Measurements from ENCODE around the gene NAA11. TPM values are rescaled to one million over a fixed set of nuclear protein-coding genes. Genes with fewer than 3 reads are reported as not detected.

Gene NAA11
- total RNA-seq (2022; extraction: Qiagen RNA extraction; ENCODE audit: low read depth) = not detected in 5 replicates

GRCh38 chr4:79325864-79326328, at the start of gene NAA11:
Gene NAA11, minus strand, starts transcription at chr4:79326061. Its CDS starts 184 bp downstream, at chr4:79325877.

Other genes with a start within 250 kb of the NAA11 start
- not detected in 5 replicates for gene GK2, start 82.2 kb upstream of the NAA11 start, total RNA-seq (2022; extraction: Qiagen RNA extraction; ENCODE audit: low read depth)